IPS-15b (cell line): Measurements from ENCODE around the gene JTB.

Experiments
- H3K27me3 ChIP-seq: one replicate; pipeline ENCODE4 v1.6.1; 2013; ENCODE audit warnings: low read length; ENCODE audit not compliant: control insufficient read depth, insufficient read depth
- H3K36me3 ChIP-seq: one replicate; pipeline ENCODE4 v1.6.1; 2013; ENCODE audit warnings: low read length; ENCODE audit not compliant: control insufficient read depth, insufficient read depth
- H3K4me1 ChIP-seq: one replicate; pipeline ENCODE4 v1.6.1; 2013; ENCODE audit warnings: mild to moderate bottlenecking, low read length; ENCODE audit not compliant: control insufficient read depth, insufficient read depth
- H3K4me3 ChIP-seq: one replicate; pipeline ENCODE4 v1.5.1; 2013; ENCODE audit warnings: low read depth, low read length
- H3K9ac ChIP-seq: one replicate; pipeline ENCODE4 v1.6.1; 2013; ENCODE audit warnings: low read depth, mild to moderate bottlenecking, low read length
- H3K9me3 ChIP-seq: one replicate; pipeline ENCODE4 v1.6.1; 2013; ENCODE audit warnings: mild to moderate bottlenecking, low read length; ENCODE audit not compliant: control insufficient read depth, insufficient read depth

The JTB gene

GRCh38 chr1:153959454-153959853 is 18.0 kb downstream of the JTB start:
- H3K4me1 ChIP-seq = peaks cover 16% of the 10 kb centered on the region
- H3K36me3 ChIP-seq = peaks cover 14% of the 10 kb centered on the region
- H3K4me3 ChIP-seq = no peak overlapping the region
- H3K9ac ChIP-seq = no peak overlapping the region
- H3K27me3 ChIP-seq = no peaks in the 10 kb centered on the region
- H3K9me3 ChIP-seq = no peaks in the 10 kb centered on the region

- Histone ChIP-seq H3K9ac (no peak overlapping the region), H3K27me3 (no peaks in the 10 kb centered on the region), H3K4me1 (peaks cover 16% of the 10 kb centered on the region), H3K9me3 (no peaks in the 10 kb centered on the region), H3K36me3 (peaks cover 14% of the 10 kb centered on the region), H3K4me3 (no peak overlapping the region)
These were observed 18.6 kb downstream of the JTB start for GRCh38 chr1:153958961-153959260.

- no peaks in the 10 kb centered on the region for H3K27me3 ChIP-seq
- peaks cover 16% of the 10 kb centered on the region for H3K36me3 ChIP-seq
- peaks cover 16% of the 10 kb centered on the region for H3K4me1 ChIP-seq
- no peaks in the 10 kb centered on the region for H3K9me3 ChIP-seq
- H3K9ac ChIP-seq = peak within 1 kb of the TSS; percentile 71
- H3K4me3 ChIP-seq = peak within 1 kb of the TSS; percentile 97
These were observed 19.1 kb downstream of the JTB start, which contains the start of gene CRTC2 for GRCh38 chr1:153958111-153958960. CRTC2 (minus strand) TSS chr1:153958612; CDS start chr1:153958497, 115 bp downstream.

GRCh38 chr1:153957744-153958110 is 19.7 kb downstream of the JTB start:
- Histone ChIP-seq H3K27me3 (no peaks in the 10 kb centered on the region), H3K9me3 (no peaks in the 10 kb centered on the region), H3K36me3 (peaks cover 19% of the 10 kb centered on the region), H3K4me3 (peak overlapping the region; percentile 97), H3K4me1 (peaks cover 16% of the 10 kb centered on the region), H3K9ac (peak overlapping the region; percentile 71)

GRCh38 chr1:153956997-153957715 is 20.3 kb downstream of the JTB start:
- Histone ChIP-seq H3K9me3 (no peaks in the 10 kb centered on the region), H3K4me1 (peaks cover 15% of the 10 kb centered on the region), H3K36me3 (peaks cover 24% of the 10 kb centered on the region), H3K9ac (peak overlapping the region; percentile 71), H3K4me3 (peak overlapping the region; percentile 97), H3K27me3 (no peaks in the 10 kb centered on the region)

- H3K4me1 ChIP-seq = peaks cover 7% of the 10 kb centered on the region
- H3K4me3 ChIP-seq = no peak overlapping the region
- H3K9me3 ChIP-seq = no peaks in the 10 kb centered on the region
- no peaks in the 10 kb centered on the region for H3K27me3 ChIP-seq
- H3K36me3 ChIP-seq = peaks cover 25% of the 10 kb centered on the region
- H3K9ac ChIP-seq = no peak overlapping the region
These were observed 22.6 kb downstream of the JTB start for GRCh38 chr1:153954826-153955225.

GRCh38 chr1:153953859-153954365 is 23.6 kb downstream of the JTB start:
- H3K4me1 ChIP-seq = peaks cover 4% of the 10 kb centered on the region
- no peaks in the 10 kb centered on the region for H3K27me3 ChIP-seq
- no peak overlapping the region for H3K4me3 ChIP-seq
- no peak overlapping the region for H3K9ac ChIP-seq
- peaks cover 25% of the 10 kb centered on the region for H3K36me3 ChIP-seq
- no peaks in the 10 kb centered on the region for H3K9me3 ChIP-seq

- Histone ChIP-seq H3K27me3 (no peaks in the 10 kb centered on the region), H3K9me3 (no peaks in the 10 kb centered on the region), H3K4me3 (no peak overlapping the region), H3K36me3 (peaks cover 34% of the 10 kb centered on the region), H3K4me1 (no peaks in the 10 kb centered on the region), H3K9ac (no peak overlapping the region)
These were observed 25.7 kb downstream of the JTB start for GRCh38 chr1:153951801-153952200.

GRCh38 chr1:153951183-153951582 is 26.3 kb downstream of the JTB start:
- Histone ChIP-seq H3K4me3 (no peak overlapping the region), H3K4me1 (no peaks in the 10 kb centered on the region), H3K9ac (no peak overlapping the region), H3K9me3 (no peaks in the 10 kb centered on the region), H3K27me3 (no peaks in the 10 kb centered on the region), H3K36me3 (peaks cover 37% of the 10 kb centered on the region)

GRCh38 chr1:153946622-153947241 is 30.7 kb downstream of the JTB start, which contains the start of gene DENND4B:
DENND4B (minus strand) TSS chr1:153946718; CDS start chr1:153944374, 2,344 bp downstream.
- Histone ChIP-seq H3K27me3 (no peaks in the 10 kb centered on the region), H3K36me3 (peaks cover 27% of the 10 kb centered on the region), H3K9ac (peak within 1 kb of the TSS; percentile 90), H3K4me1 (peaks cover 4% of the 10 kb centered on the region), H3K9me3 (no peaks in the 10 kb centered on the region), H3K4me3 (peak within 1 kb of the TSS; percentile 78)

- Histone ChIP-seq H3K9me3 (no peaks in the 10 kb centered on the region), H3K9ac (peak overlapping the region; percentile 90), H3K4me3 (peak overlapping the region; percentile 78), H3K27me3 (no peaks in the 10 kb centered on the region), H3K4me1 (peaks cover 4% of the 10 kb centered on the region), H3K36me3 (peaks cover 25% of the 10 kb centered on the region)
These were observed 31.5 kb downstream of the JTB start for GRCh38 chr1:153945795-153946621.
